Endothelial cell of umbilical vein (primary cell): Measurements from ENCODE around the gene CGNL1. TPM values are rescaled to one million over a fixed set of nuclear protein-coding genes. Genes with fewer than 3 reads are reported as not detected.

Source experiments
- BruUV-seq: library from RNA; stranded (reverse); fragments of 400-500 nt; replicated peaks from 2 replicates; lab custom pipeline; 2021; lab: Mats Ljungman, UMichigan
- CTCF ChIA-PET: fragments of 300-600, 350-600 bp; sonication (Branson Sonifier 250); formaldehyde crosslinking; loops from one replicate; lab custom pipeline; 2021; ENCODE audit warnings: antibody characterized with exemption, inconsistent platforms; lab: Charles Lee
- POLR2A ChIA-PET: fragments of 300-600, 350-600 bp; sonication (Branson Sonifier 250); formaldehyde crosslinking; loops from one replicate; lab custom pipeline; 2021; ENCODE audit warnings: antibody characterized with exemption, inconsistent platforms; lab: Charles Lee
- DNase-seq: peaks from one replicate; pipeline ENCODE4 v3.0.0-alpha.2; 2011; ENCODE audit warnings: low read depth, low spot score
- FAIRE-seq: peaks from 2 replicates; lab custom pipeline; 2011; peaks lifted over from hg19 to GRCh38; lab: Jason Lieb, UNC
- H2AFZ ChIP-seq: 2 replicates; pipeline ENCODE4 v1.6.0; 2012; ENCODE audit warnings: low read depth, low read length, control low read depth, inconsistent platforms
- H3K27ac ChIP-seq: 2 replicates; pipeline ENCODE4 v1.5.1; 2011; ENCODE audit warnings: low read depth, mild to moderate bottlenecking, control low read depth, low read length, moderate library complexity; ENCODE audit not compliant: insufficient read depth
- H3K27me3 ChIP-seq, 2 experiments: 2 replicates each; pipeline versions ENCODE4 v1.6.0 to v1.6.1; 2011; ENCODE audit warnings: low read length in 2 of 2, mixed read lengths in 1 of 2; ENCODE audit not compliant: control insufficient read depth in 2 of 2, insufficient read depth in 2 of 2
- H3K36me3 ChIP-seq, 2 experiments: 2 replicates in 1 of 2; 3 replicates in 1 of 2; pipeline ENCODE4 v1.5.1; 2011; ENCODE audit warnings: low read length in 2 of 2, mild to moderate bottlenecking in 1 of 2, moderate library complexity in 1 of 2; ENCODE audit not compliant: control insufficient read depth in 2 of 2, insufficient read depth in 2 of 2; ENCODE audit errors: extremely low read depth in 1 of 2
- H3K4me1 ChIP-seq: 3 replicates; pipeline ENCODE4 v1.5.1; 2011; ENCODE audit warnings: mild to moderate bottlenecking, low read length; ENCODE audit not compliant: control insufficient read depth, insufficient read depth; ENCODE audit errors: extremely low read depth
- H3K4me2 ChIP-seq: 2 replicates; pipeline ENCODE4 v1.6.1; 2011; ENCODE audit warnings: low read length, control low read depth, mixed read lengths; ENCODE audit not compliant: insufficient read depth
- H3K4me3 ChIP-seq, 3 experiments: fragments of 200-600 bp in 1 of 3; sonication (generic), shearing (Covaris generic) in 1 of 3; replicated peaks in 1 of 3; 2 replicates each; pipeline ENCODE4 v1.5.1; 2011 to 2016; ENCODE audit warnings: control low read depth in 3 of 3, low read length in 3 of 3, mild to moderate bottlenecking in 2 of 3, inconsistent platforms in 1 of 3, low read depth in 1 of 3, moderate library complexity in 1 of 3; ENCODE audit not compliant: insufficient read depth in 1 of 3
- H3K79me2 ChIP-seq: 2 replicates; pipeline ENCODE4 v1.6.0; 2012; ENCODE audit warnings: low read length, inconsistent platforms; ENCODE audit not compliant: control insufficient read depth, insufficient read depth
- H3K9ac ChIP-seq: replicated peaks from 2 replicates; pipeline ENCODE3; 2011; ENCODE audit warnings: low read length, control low read depth; ENCODE audit not compliant: insufficient read depth; ENCODE audit errors: extremely low read depth
- H3K9me1 ChIP-seq: replicated peaks from 3 replicates; pipeline ENCODE4 v1.6.0; 2011; ENCODE audit warnings: mild to moderate bottlenecking, low read length; ENCODE audit not compliant: control insufficient read depth, insufficient read depth; ENCODE audit errors: extremely low read depth
- H3K9me3 ChIP-seq: replicated peaks from 2 replicates; pipeline ENCODE4 v1.5.1; 2012; ENCODE audit warnings: low read length, inconsistent platforms; ENCODE audit not compliant: control insufficient read depth, insufficient read depth
- H4K20me1 ChIP-seq: replicated peaks from 2 replicates; pipeline ENCODE3; 2011; ENCODE audit warnings: mild to moderate bottlenecking, low read length; ENCODE audit not compliant: control insufficient read depth, insufficient read depth; ENCODE audit errors: extremely low read depth
- FOS ChIP-seq: IDR thresholded peaks from 2 replicates; pipeline ENCODE4 v1.6.1; 2011; ENCODE audit warnings: mild to moderate bottlenecking, low read length, moderate library complexity, borderline replicate concordance; ENCODE audit not compliant: insufficient read depth
- POLR2AphosphoS5 ChIP-seq: IDR thresholded peaks from 2 replicates; pipeline ENCODE4 v1.6.1; 2012; ENCODE audit warnings: low read depth, mild to moderate bottlenecking, control low read depth, low read length, moderate library complexity; ENCODE audit not compliant: insufficient read depth
- dilution Hi-C: fragments of 300-500 bp; cut with MboI; formaldehyde crosslinking; loops from one replicate; pipeline ENCODE4 v1.15.0; 2019; ENCODE audit warnings: low sequenced_read_pairs; ENCODE audit not compliant: extremely low pct_ligation_motif_present
- intact Hi-C: fragments of 100-400 bp; cut with micrococcal nuclease; formaldehyde crosslinking; loops from one replicate; pipeline ENCODE4 v1.10.0; 2022
- polyA plus RNA-seq, 4 experiments: library from polyadenylated mRNA; depleted of rRNA in 3 of 4; stranded (reverse) in 3 of 4; unstranded in 1 of 4; fragments of >200 nt; gene quantifications; 2 replicates each; pipeline versions ENCODE4 v1.2.1 to v1.2.3, GENCODE V29; 2011 to 2012; ENCODE audit warnings: missing spikeins in 1 of 4
- total RNA-seq: library from RNA; stranded (reverse); gene quantifications from 2 replicates; pipeline ENCODE4 v1.2.3, GENCODE V29; 2021
- TF ChIP-seq, protein P1 (sequence below), 2 donors: IDR thresholded peaks; 1 replicate in 1 of 2; 2 replicates in 1 of 2; pipeline ENCODE4 v1.5.1; 2011; ENCODE audit warnings: low read length in 2 of 2, mild to moderate bottlenecking in 2 of 2, moderate library complexity in 2 of 2, control low read depth in 1 of 2, inconsistent platforms in 1 of 2, low read depth in 1 of 2; ENCODE audit not compliant: insufficient read depth in 1 of 2; ENCODE audit errors: extremely low read depth in 1 of 2
- TF ChIP-seq, protein P2 (sequence below): IDR thresholded peaks from 2 replicates; pipeline ENCODE4 v1.6.1; 2011; ENCODE audit not compliant: insufficient read depth, insufficient read length

CGNL1 gene
- total and polyA plus RNA-seq, 2 donors (not counting 3 experiments of a cell fraction or from before 2014, with no cell fraction given) = 6.9 to 27.1 TPM

DNA sequence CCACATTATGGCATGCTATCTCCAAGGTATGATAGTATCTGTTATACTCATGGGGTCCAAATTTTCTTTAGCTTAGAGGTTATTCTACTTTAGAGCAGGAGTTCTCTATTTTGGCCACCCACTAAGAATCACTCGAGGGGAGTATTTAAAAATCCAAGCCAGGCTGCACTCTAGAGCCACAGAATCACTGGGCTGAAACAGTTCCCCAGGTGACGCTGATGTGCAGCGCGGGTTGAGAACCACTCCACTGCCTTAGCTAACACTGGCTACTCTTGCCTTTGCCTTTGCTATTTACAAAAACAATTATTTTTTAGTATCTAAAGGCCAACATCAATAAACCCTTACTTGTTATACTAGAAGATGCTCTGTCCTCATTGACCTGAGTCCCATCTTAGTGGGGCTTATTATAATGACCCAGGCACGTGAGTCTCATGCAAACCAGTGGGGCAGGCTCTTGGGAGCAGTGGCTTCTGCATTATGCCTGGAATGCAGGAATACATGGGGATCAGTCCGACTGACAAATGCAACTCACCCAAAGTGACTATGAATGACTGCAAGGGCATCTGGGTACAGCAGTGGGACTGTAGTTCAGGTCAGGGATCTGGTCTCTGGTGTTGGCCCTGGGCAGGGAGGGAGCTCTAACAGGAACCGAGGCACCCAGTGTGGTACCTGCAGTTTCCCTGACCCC, 21.7 kb upstream of the CGNL1 start:
- CTCF ChIA-PET = interaction anchor here (0.7 to 3.5 kb wide), 6 partner anchors 8 to 717 kb away, joined by 3 to 15 read pairs (median 3); no protein-coding TSS in a partner anchor

More for the DNA sequence above, 21.7 kb upstream of the CGNL1 start:
- Histone ChIP-seq H3K79me2 (no peaks in the 10 kb centered on the region), H3K9me3 (no peaks in the 10 kb centered on the region), H3K4me1 (no peaks in the 10 kb centered on the region), H3K27ac (no peak overlapping the region), H3K27me3 (no peaks in the 10 kb centered on the region), H2AFZ (no peak overlapping the region), H4K20me1 (no peaks in the 10 kb centered on the region), H3K36me3 (no peaks in the 10 kb centered on the region), H3K9ac (no peak overlapping the region), H3K9me1 (no peaks in the 10 kb centered on the region), H3K4me2 (no peak overlapping the region), H3K4me3 (no peak overlapping the region)
- POLR2A ChIA-PET = no interaction called here
- dilution Hi-C loops = no loop called here
- intact Hi-C loops = no loop called here
- TF ChIP-seq, protein P1, sequence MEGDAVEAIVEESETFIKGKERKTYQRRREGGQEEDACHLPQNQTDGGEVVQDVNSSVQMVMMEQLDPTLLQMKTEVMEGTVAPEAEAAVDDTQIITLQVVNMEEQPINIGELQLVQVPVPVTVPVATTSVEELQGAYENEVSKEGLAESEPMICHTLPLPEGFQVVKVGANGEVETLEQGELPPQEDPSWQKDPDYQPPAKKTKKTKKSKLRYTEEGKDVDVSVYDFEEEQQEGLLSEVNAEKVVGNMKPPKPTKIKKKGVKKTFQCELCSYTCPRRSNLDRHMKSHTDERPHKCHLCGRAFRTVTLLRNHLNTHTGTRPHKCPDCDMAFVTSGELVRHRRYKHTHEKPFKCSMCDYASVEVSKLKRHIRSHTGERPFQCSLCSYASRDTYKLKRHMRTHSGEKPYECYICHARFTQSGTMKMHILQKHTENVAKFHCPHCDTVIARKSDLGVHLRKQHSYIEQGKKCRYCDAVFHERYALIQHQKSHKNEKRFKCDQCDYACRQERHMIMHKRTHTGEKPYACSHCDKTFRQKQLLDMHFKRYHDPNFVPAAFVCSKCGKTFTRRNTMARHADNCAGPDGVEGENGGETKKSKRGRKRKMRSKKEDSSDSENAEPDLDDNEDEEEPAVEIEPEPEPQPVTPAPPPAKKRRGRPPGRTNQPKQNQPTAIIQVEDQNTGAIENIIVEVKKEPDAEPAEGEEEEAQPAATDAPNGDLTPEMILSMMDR (IDR thresholded peaks at IDR 0.05; ENCODE audit: extremely low read depth in 1 of 2, insufficient read depth in 1 of 2, low read depth in 1 of 2, low read length in 2 of 2) = no peak
- TF ChIP-seq, protein P2, sequence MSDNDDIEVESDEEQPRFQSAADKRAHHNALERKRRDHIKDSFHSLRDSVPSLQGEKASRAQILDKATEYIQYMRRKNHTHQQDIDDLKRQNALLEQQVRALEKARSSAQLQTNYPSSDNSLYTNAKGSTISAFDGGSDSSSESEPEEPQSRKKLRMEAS = no peak
- no peak for TF ChIP-seq FOS
- TF ChIP-seq POLR2AphosphoS5 = no peak
- no TSS peak for BruUV-seq
- no peak for FAIRE-seq
- no peak for DNase-seq
